Transverse colon (tissue), 3 donors: ENCODE measurements around the gene MCM3.

Experiments used
- EP300 ChIP-seq: sonication (generic); formaldehyde crosslinking; IDR thresholded peaks from one replicate; pipeline ENCODE4 v1.6.1; 2017; ENCODE audit warnings: antibody characterized with exemption, low read depth
- POLR2AphosphoS5 ChIP-seq, 3 donors: sonication (generic); formaldehyde crosslinking; IDR thresholded peaks; one replicate each; pipeline ENCODE4 v1.6.1; 2016; ENCODE audit warnings: antibody characterized with exemption in 3 of 3

GRCh38 chr6:52284460-52285176 lies at the start of gene MCM3:
- TF ChIP-seq POLR2AphosphoS5 (IDR thresholded peaks at IDR 0.05): peak; percentile 8 to 69 (median 57)
- TF ChIP-seq EP300: no peak
